G401 (cell line): ENCODE data around the gene ANKRD66. TPM values are rescaled to one million over a fixed set of nuclear protein-coding genes. Genes with fewer than 3 reads are reported as not detected.
"Not testable (repeated sequence)": the region's sequence is repeated elsewhere in the genome, so short reads cannot be mapped to it uniquely, and the experiment has no call there.

Experiments
- DNase-seq: peaks from one replicate; pipeline ENCODE4 v3.0.0-alpha.2; 2015; ENCODE audit warnings: low spot score
- in situ Hi-C: cut with HindIII; loops from 2 replicates; pipeline ENCODE4 v1.10.0; 2016; ENCODE audit warnings: low sequenced_read_pairs, mixed read lengths
- total RNA-seq: library from RNA; depleted of rRNA; stranded (reverse); fragments of >200 nt; shearing (Covaris generic); gene quantifications from 2 replicates; pipeline ENCODE4 v1.2.3, GENCODE V29; 2014; rRNA removed

ANKRD66 gene
- not detected in 2 replicates for total RNA-seq

GRCh38 chr6:46746696-46747095 is at the start of gene ANKRD66:
Gene ANKRD66, plus strand, starts transcription at chr6:46746933. Its CDS starts 5,016 bp downstream, at chr6:46751949.
- in situ Hi-C loops = no loop called here
- no peak for DNase-seq

- in situ Hi-C loops = no loop called here
- DNase-seq = no peak
Measured at GRCh38 chr6:46699970-46700369, 46.8 kb upstream of the ANKRD66 start.

DNA sequence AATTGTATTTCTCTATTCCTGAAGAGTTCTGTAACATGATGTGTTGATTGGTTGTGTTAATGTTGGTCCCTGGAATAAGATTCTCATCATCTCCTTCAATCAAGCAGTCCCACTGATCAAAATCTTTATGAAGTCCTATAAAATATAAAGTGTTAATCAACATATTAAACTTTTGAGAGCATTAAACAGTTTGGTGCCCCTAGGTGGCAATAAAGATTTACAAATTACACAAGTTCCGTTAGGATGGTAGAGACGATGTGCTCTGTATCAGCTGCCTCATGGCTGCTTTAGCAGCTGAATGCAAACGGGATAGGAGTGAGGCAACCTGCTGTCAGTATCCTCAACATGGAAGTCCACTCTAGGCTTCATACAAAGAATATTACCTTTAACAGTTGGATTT is 42.2 kb upstream of the ANKRD66 start:
- peak; percentile 46 for DNase-seq
- in situ Hi-C loops = no loop called here

DNA sequence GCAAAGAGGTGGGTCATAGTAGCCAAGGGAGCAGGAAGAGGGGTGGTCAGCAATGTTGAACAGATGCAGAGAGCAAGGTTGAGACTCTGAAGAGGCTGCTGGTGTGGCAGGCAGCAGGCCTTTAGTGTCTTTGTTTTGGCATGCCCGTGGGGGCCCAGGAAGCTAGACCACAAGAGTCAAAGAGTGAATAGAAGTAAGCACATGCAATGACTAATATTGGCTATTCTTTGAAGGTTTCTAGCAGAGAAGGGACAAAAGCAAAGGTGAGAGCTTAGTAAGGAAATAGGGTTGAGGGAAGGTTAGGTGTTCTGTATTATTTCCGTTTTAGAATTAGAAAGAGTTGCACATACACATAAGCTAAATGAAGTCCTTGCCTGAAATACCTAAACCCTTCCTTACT is 40.3 kb upstream of the ANKRD66 start:
- in situ Hi-C loops = no loop called here
- no peak for DNase-seq

DNA sequence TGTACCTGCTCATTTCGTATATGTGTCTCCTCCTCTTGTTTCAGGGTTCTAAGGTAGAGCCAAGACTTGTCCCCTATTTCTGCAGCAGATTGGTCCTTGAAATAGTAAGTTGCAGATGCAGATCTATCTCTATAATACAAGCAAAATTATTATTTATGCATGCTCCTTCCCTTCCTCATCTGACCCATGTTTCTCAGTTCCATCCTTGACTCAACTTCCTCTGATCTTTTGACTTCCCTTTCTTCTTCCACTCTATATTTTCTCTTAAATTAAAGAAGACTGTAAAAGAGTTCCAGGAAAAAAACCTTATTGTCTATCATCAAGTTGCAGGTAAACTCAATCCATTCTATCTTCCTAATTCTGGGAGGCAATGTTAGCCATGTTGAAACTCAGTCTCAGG is 35.2 kb upstream of the ANKRD66 start:
- in situ Hi-C loops = no loop called here
- no peak for DNase-seq

DNA sequence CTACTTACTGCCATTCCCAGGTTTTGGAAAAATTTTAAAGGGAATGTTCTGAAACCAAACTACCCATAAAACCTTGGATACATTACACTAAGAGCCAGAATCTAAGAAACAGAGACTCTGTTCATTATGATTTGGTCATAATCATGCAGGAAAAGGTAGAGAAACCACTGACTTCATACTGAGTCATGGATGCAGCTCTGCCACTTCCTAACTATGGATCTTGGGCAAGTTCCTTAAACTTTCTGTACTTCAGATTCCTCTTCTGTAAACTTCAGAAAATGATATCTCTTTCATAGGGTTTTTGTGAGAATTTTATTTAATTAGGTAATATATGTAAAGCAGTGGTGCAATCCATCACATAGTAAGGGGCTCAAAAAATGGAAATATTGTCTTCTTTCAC is 31.6 kb upstream of the ANKRD66 start:
- DNase-seq = no peak
- in situ Hi-C loops = no loop called here

GRCh38 chr6:46719099-46719498 is 27.6 kb upstream of the ANKRD66 start:
- DNase-seq = no peak
- in situ Hi-C loops = no loop called here

GRCh38 chr6:46720401-46720800 is 26.3 kb upstream of the ANKRD66 start:
- DNase-seq = no peak
- in situ Hi-C loops = no loop called here

- in situ Hi-C loops = no loop called here
- DNase-seq = no peak
Measured at GRCh38 chr6:46729787-46730326, 16.9 kb upstream of the ANKRD66 start.

DNA sequence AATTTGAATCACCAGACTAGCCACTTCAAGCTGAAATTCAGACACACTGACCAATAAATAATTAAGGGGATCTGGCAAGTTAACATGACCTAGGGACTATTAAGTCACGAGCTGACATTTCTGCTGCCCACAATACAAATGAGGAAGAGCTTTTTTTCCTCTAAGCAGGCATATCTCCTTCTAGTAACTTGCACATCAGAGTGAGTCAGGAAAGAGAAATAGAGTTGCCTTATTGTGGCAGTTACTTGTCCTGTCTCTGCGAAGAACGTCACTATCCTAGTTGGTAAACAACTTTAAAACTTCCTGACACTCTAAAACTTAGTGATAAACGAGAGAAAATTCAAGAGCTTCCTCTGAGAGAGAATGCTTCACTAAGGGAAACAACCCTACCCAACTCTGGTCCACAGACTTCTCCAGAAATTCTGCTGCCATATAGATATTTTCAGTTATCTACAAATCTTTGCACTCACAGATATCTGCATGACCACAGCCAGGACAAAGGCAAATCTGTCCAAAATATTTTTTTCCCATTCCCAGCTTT is 15.7 kb upstream of the ANKRD66 start:
- in situ Hi-C loops = no loop called here
- no peak for DNase-seq

GRCh38 chr6:46733341-46733801 is 13.4 kb upstream of the ANKRD66 start:
- peak; percentile 83 for DNase-seq
- in situ Hi-C loops = no loop called here

- peak; percentile 69 for DNase-seq
- in situ Hi-C loops = no loop called here
Measured at GRCh38 chr6:46734867-46735719, 11.6 kb upstream of the ANKRD66 start, which contains the start of gene PLA2G7. Gene PLA2G7, minus strand, starts transcription at chr6:46735375. Its CDS starts 12,484 bp downstream, at chr6:46722891.

DNA sequence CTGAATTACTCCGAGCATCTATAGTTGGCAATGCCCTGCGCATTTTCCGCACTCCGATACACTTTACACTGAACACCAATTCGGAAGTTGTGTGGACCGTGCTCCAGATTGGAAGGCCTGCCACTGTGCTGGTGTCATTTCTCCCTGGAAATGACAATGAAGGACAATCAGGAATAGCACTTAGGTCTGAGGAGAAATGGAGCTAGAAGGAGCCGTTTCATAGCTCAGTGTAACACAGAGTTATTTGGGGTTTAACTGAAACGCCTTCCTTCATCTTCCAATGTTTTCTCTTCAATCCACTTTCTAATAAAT is 11.1 kb upstream of the ANKRD66 start:
- no peak for DNase-seq
- in situ Hi-C loops = no loop called here

DNA sequence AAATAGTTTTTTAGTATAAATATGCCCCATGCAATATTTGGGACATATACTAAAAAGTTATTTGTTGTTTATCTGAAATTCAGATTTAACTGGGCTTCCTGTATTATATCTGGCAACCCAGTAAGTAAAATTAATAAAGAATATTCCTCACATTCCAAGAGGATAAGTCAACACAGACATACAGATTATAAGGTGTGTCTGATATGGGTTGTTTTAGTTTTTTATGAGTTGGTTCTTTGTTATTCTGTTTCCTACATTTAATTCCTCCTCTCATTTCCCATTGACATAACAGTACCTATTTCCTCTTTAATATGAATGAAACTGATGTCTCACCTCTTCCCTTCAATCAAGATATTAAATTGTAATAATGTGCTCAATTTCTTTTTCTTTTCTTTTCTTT is 9.8 kb upstream of the ANKRD66 start:
- DNase-seq = no peak

DNA sequence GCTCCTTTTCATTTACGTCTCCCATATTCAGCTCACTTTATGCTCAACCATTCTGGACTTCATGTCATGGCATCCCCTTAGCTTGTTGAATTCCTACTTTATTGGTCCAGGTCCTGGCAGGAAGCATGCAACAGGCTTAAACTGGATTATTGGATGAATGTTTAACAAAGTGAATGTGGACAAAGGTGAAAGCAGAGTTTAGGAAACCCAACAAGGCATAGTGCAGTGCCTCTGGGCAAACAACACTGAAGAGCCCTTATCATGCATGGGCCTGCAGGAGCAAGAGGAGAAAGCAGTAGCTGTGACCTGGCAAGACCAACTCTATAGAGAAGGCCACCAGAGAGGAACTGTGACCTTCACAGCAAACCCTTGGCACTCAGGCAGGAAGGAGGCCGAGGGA is 5.3 kb upstream of the ANKRD66 start:
- in situ Hi-C loops = no loop called here
- no peak for DNase-seq

More for the DNA sequence above, 9.8 kb upstream of the ANKRD66 start:
- in situ Hi-C loops = no loop called here

- DNase-seq = no peak
- in situ Hi-C loops = no loop called here
Measured at GRCh38 chr6:46741910-46742309, 4.8 kb upstream of the ANKRD66 start.

DNA sequence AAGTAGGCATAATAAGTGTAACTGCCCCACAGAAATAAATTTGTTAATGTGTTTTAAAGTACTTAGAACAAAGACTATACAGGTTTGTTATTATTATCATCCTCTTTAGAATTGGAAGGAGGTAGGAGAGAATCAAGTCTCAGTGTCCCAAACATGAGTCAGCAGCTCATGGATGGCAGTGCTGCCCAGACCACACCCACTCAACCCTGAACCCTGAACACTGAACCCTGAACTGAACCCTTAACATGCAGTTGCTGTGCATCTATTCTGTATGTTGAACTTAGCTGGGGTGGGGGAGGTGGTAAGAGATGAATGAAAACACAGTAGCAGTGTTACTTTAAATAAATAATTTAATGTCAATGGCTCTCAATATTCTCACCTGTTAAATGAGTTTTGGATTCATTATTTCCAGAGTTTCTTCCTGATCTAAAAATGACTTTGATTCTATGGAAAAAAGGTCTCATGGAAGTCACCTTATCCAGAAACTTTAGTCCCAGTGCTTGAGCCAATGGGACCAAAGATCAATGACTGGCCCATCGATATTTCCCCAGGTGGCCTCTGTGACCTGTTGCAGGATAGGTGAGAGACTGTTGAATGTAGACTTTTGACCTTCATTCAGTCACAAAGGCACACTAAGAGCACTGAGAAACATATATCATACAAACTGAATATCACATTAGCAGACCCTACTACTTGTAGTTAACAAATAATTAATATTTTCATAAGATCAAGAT is 3.1 kb upstream of the ANKRD66 start:
- in situ Hi-C loops = no loop called here
- DNase-seq = no peak

GRCh38 chr6:46744159-46744725 is 2.5 kb upstream of the ANKRD66 start:
- DNase-seq, in situ Hi-C loops: not testable (repeated sequence)

- in situ Hi-C loops = no loop called here
- DNase-seq = no peak
Measured at GRCh38 chr6:46745973-46746372, 760 bp upstream of the ANKRD66 start.
